K562 (cell line): ENCODE measurements around the gene BRD7. TPM values are rescaled to one million over a fixed set of nuclear protein-coding genes. Genes with fewer than 3 reads are reported as not detected.

Experiments used
- ATAC-seq: fragments of 200-7000 bp; cut with Tn5 transposase; 3 replicates; pipeline ENCODE4 v1.9.1; 2020; ENCODE audit warnings: moderate library complexity
- BruUV-seq: library from RNA; stranded (reverse); fragments of 400-500 nt; replicated peaks from 2 replicates; lab custom pipeline; 2021; lab: Mats Ljungman, UMichigan
- CTCF ChIA-PET: fragments of 300-600 bp; formaldehyde crosslinking; extraction: SDS; loops from one replicate; lab custom pipeline; 2021; ENCODE audit warnings: low intra/inter-chr PET ratio; lab: Yijun Ruan, JAX
- POLR2A ChIA-PET: fragments of 300-600, 350-650 bp; sonication (Branson Sonifier 250); formaldehyde crosslinking; extraction: SDS; loops from one replicate; lab custom pipeline; 2021; ENCODE audit warnings: antibody characterized with exemption, inconsistent platforms; lab: Yijun Ruan, JAX
- DNase-seq, 4 experiments: peaks; one replicate each; pipeline versions ENCODE4 v3.0.0 to v3.0.0-alpha.2; 2011 to 2018; ENCODE audit warnings: low spot score in 3 of 4, mixed read lengths in 3 of 4; ENCODE audit errors: extremely low read depth in 1 of 4
- FAIRE-seq: peaks from 2 replicates; lab custom pipeline; 2011; peaks lifted over from hg19 to GRCh38; lab: Jason Lieb, UNC
- H2AFZ ChIP-seq: 2 replicates; pipeline ENCODE4 v1.6.0; 2011; ENCODE audit warnings: low read depth, low read length, control low read depth, inconsistent platforms
- H3K27ac ChIP-seq: fragments of 200-600 bp; 3 replicates; pipeline ENCODE4 v1.8.0; 2011; ENCODE audit warnings: low read depth, mild to moderate bottlenecking, control low read depth, inconsistent platforms, low read length, moderate library complexity, mixed read lengths; ENCODE audit errors: extremely low read depth
- H3K27me3 ChIP-seq, 2 experiments: fragments of 300-600 bp in 1 of 2; 2 replicates in 1 of 2; 3 replicates in 1 of 2; pipeline versions ENCODE4 v1.6.0 to v1.8.0; 2011; ENCODE audit warnings: inconsistent platforms in 2 of 2, low read length in 2 of 2, mild to moderate bottlenecking in 1 of 2, mixed read lengths in 1 of 2, moderate library complexity in 1 of 2; ENCODE audit not compliant: control insufficient read depth in 2 of 2, insufficient read depth in 2 of 2
- H3K36me3 ChIP-seq: fragments of 300-600 bp; 3 replicates; pipeline ENCODE4 v1.8.0; 2011; ENCODE audit warnings: mild to moderate bottlenecking, low read length, inconsistent platforms; ENCODE audit not compliant: control insufficient read depth, insufficient read depth
- H3K4me1 ChIP-seq, 2 experiments: fragments of 200-600 bp in 1 of 2; replicated peaks in 1 of 2; 2 replicates in 1 of 2; 3 replicates in 1 of 2; pipeline versions ENCODE4 v1.5.1 to v1.8.0; 2011; ENCODE audit warnings: inconsistent platforms in 2 of 2, low read length in 2 of 2, mild to moderate bottlenecking in 1 of 2, mixed read lengths in 1 of 2, moderate library complexity in 1 of 2; ENCODE audit not compliant: control insufficient read depth in 2 of 2, insufficient read depth in 2 of 2
- H3K4me2 ChIP-seq: 2 replicates; pipeline ENCODE4 v1.6.1; 2011; ENCODE audit warnings: low read length, control low read depth, inconsistent platforms, mixed read lengths; ENCODE audit not compliant: insufficient read depth
- H3K4me3 ChIP-seq: fragments of 200-600 bp; sonication (generic), shearing (Covaris generic); 2 replicates; pipeline ENCODE4 v1.5.1; 2016; ENCODE audit warnings: control low read depth, inconsistent platforms
- H3K79me2 ChIP-seq: fragments of 200-600 bp; 3 replicates; pipeline ENCODE4 v1.8.0; 2011; ENCODE audit warnings: low read length, inconsistent platforms; ENCODE audit not compliant: control insufficient read depth, insufficient read depth
- H3K9ac ChIP-seq, 2 experiments: 2 replicates each; pipeline versions ENCODE4 v1.6.0 to v1.6.1; 2011; ENCODE audit warnings: low read depth in 2 of 2, low read length in 2 of 2, control low read depth in 1 of 2, inconsistent platforms in 1 of 2, mild to moderate bottlenecking in 1 of 2, mixed read lengths in 1 of 2; ENCODE audit not compliant: insufficient read depth in 1 of 2
- H3K9me1 ChIP-seq: one replicate; pipeline ENCODE4 v1.6.0; 2011; ENCODE audit warnings: inconsistent platforms, mild to moderate bottlenecking, low read length, moderate library complexity; ENCODE audit not compliant: control insufficient read depth, insufficient read depth
- H3K9me3 ChIP-seq: replicated peaks from 2 replicates; pipeline ENCODE4 v1.5.1; 2011; ENCODE audit warnings: low read depth, low read length, inconsistent platforms; ENCODE audit not compliant: control insufficient read depth, insufficient read depth
- H4K20me1 ChIP-seq: replicated peaks from 2 replicates; pipeline ENCODE4 v1.6.1; 2011; ENCODE audit warnings: low read length, inconsistent platforms, mixed read lengths; ENCODE audit not compliant: control insufficient read depth, insufficient read depth
- CAMTA2 ChIP-seq: fragments of 250-450 bp; sonication (Bioruptor Pico); conservative IDR thresholded peaks from 2 replicates; pipeline ENCODE4 v1.5.1; 2022
- FOSL1 ChIP-seq: fragments of 200-800 bp; sonication (Bioruptor generic); conservative IDR thresholded peaks from 2 replicates; pipeline ENCODE4 v1.6.1; 2016; ENCODE audit warnings: missing genetic modification characterization, missing compliant biosample characterization
- JUND ChIP-seq, 2 experiments: IDR thresholded peaks; 2 replicates in 1 of 2; 3 replicates in 1 of 2; pipeline ENCODE4 v1.6.1; 2011; ENCODE audit warnings: borderline replicate concordance in 2 of 2, low read depth in 2 of 2, low read length in 2 of 2, improper control_type of control experiment in 1 of 2, missing biosample characterization in 1 of 2, missing genetic modification characterization in 1 of 2, missing genetic modification reagents in 1 of 2
- PTRF ChIP-seq: fragments of 450-650 bp; IDR thresholded peaks from 2 replicates; pipeline ENCODE4 v1.6.1; 2016; ENCODE audit warnings: mild to moderate bottlenecking, missing genetic modification characterization, missing compliant biosample characterization
- ZKSCAN1 ChIP-seq: fragments of 150-350 bp; IDR thresholded peaks from 2 replicates; pipeline ENCODE4 v1.6.1; 2016; ENCODE audit warnings: low read depth, low read length
- ZNF311 ChIP-seq: fragments of 250-450 bp; sonication (Bioruptor Pico); IDR thresholded peaks from 2 replicates; pipeline ENCODE4 v1.4.0; 2020; ENCODE audit warnings: mild to moderate bottlenecking, moderate library complexity
- ZNF316 ChIP-seq: fragments of 450-650 bp; IDR thresholded peaks from 2 replicates; pipeline ENCODE4 v1.6.1; 2016
- WGBS: fragments of 100-300 bp; shearing (Covaris generic); methylation state at CpG from one replicate; pipeline ENCODE4 v1.1.6; 2016; ENCODE audit warnings: low coverage, mixed read lengths; ENCODE audit not compliant: insufficient coverage; ENCODE audit errors: missing lambda C conversion rate; 5-methylcytosine and 5-hydroxymethylcytosine counted together
- in situ Hi-C: fragments of 300-500 bp; cut with MboI; formaldehyde crosslinking; loops from 4 replicates; pipeline ENCODE4 v1.15.0; 2018; ENCODE audit warnings: inconsistent platforms, mixed read lengths
- intact Hi-C: fragments of 100-400 bp; cut with micrococcal nuclease; formaldehyde crosslinking; loops from 2 replicates; pipeline ENCODE4 v1.14.2; 2022
- polyA plus RNA-seq, 8 experiments: library from polyadenylated mRNA; depleted of rRNA in 4 of 8; stranded (reverse) in 5 of 8; unstranded in 3 of 8; fragments of >200 nt; fragmentation: Nextera tagmentation in 2 of 8; fragmentation: Illumina TruSeq in 1 of 8; extraction: Ambion mirVana in 2 of 8; extraction: Trizol in 1 of 8; gene quantifications; 2 replicates each; pipeline versions ENCODE4 v1.2.1 to v1.2.3, GENCODE V29; 2011 to 2014; ENCODE audit warnings: inconsistent platforms in 1 of 8, missing spikeins in 1 of 8
- total RNA-seq, 7 experiments: library from RNA; depleted of rRNA in 6 of 7; stranded (reverse); fragments of >200 nt in 6 of 7; fragmentation: Illumina TruSeq in 2 of 7; extraction: Trizol in 2 of 7; gene quantifications; 2 replicates each; pipeline versions ENCODE4 v1.2.1 to v1.2.3, GENCODE V29; 2011 to 2021; ENCODE audit warnings: low replicate concordance in 1 of 7
- TF ChIP-seq, protein P1 (sequence below): fragments of 450-650 bp; IDR thresholded peaks from 2 replicates; pipeline ENCODE4 v1.6.1; 2016
- TF ChIP-seq, protein P2 (sequence below): IDR thresholded peaks from 3 replicates; pipeline ENCODE4 v1.6.1; 2011; ENCODE audit warnings: borderline replicate concordance, mild to moderate bottlenecking, moderate library complexity; ENCODE audit not compliant: insufficient read length; ENCODE audit errors: extremely low read depth

Gene BRD7
- total and polyA plus RNA-seq, 9 of the 15 experiments (the other 6 are each of a cell fraction or from before 2014, with no cell fraction given): 20.6 to 101 (median 68.7) TPM

DNA sequence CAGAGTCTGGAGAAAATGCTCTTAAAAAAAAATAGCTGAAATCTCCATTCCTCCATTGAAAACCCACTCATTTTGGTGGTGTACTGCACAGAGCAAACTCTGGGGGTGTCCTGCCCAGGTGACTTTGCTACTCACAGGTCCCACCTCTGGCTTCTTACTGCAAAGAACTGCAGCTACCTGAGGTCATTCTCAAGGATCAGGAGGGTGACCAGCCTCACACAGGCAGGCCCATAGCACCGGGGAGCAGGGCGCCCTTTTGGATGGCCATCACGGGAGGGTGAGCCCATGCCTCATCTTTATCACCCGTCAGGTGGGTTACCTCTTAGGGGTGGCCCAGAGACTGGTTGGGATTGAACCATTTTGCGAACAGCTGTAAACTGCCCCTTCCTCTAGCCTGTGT, 32.6 kb upstream of the BRD7 start:
- intact Hi-C loops (no loop called here), in situ Hi-C loops (no loop called here)
- Histone ChIP-seq H3K9ac (no peak overlapping the region), H3K9me1 (peaks cover 2% of the 10 kb centered on the region), H3K27ac (no peak overlapping the region), H3K27me3 (peaks cover 3 to 29% of the 10 kb centered on the region in 2 experiments; a peak in 4 of 5 replicates), H3K79me2 (no peaks in the 10 kb centered on the region), H2AFZ (no peak overlapping the region), H3K4me1 (0 out of 5 replicates have a peak, but pooled peaks cover 0 to 3% of the 10 kb centered on the region in 2 experiments), H3K4me2 (no peak overlapping the region), H4K20me1 (no peaks in the 10 kb centered on the region), H3K9me3 (no peaks in the 10 kb centered on the region), H3K36me3 (no peaks in the 10 kb centered on the region), H3K4me3 (no peak overlapping the region)
- no peak for DNase-seq
- no TSS peak for BruUV-seq
- TF ChIP-seq ZNF311 (CRISPR knock-in tag): no peak
- TF ChIP-seq ZNF316: no peak
- no peak for TF ChIP-seq ZKSCAN1
- ChIA-PET POLR2A (interaction anchor here (1.8 kb wide), 1 partner anchor 15 kb away, joined by 7 read pairs; no protein-coding TSS in a partner anchor), CTCF (no interaction called here)
- ATAC-seq: no peak
- WGBS: 24% methylated on average over 5 of the region's 5 CpGs
- FAIRE-seq: no peak

DNA sequence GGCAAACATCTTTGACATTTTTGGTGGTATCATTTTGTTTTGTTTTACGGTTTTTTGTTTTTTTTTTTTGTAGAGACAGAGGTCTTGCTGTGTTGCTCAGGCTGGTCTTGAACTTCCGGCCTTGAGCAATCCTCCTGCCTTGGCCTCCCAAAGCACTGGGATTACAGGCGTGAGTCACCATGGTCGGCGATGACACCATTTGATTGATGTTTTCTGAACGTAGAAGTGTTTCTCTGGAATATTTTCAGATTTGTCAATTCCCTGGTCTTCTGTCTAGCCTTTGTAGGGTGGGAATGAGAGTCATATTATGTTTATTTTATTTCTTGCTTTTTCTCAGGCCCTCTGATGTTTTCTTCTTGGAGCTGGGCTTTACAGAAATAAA, 32.2 kb upstream of the BRD7 start:
- POLR2A ChIA-PET: interaction anchor here (1.2 to 1.8 kb wide), 2 partner anchors 14 to 16 kb away, joined by 3 to 7 read pairs; no protein-coding TSS in a partner anchor
- Histone ChIP-seq H3K27ac (no peak overlapping the region), H3K9me1 (peaks cover 2% of the 10 kb centered on the region), H3K4me3 (no peak overlapping the region), H3K4me2 (no peak overlapping the region), H3K9ac (no peak overlapping the region), H4K20me1 (no peaks in the 10 kb centered on the region), H3K9me3 (no peaks in the 10 kb centered on the region), H3K27me3 (peaks cover 3 to 29% of the 10 kb centered on the region in 2 experiments; a peak in 4 of 5 replicates), H3K79me2 (no peaks in the 10 kb centered on the region), H3K36me3 (no peaks in the 10 kb centered on the region), H2AFZ (no peak overlapping the region), H3K4me1 (peaks cover 3 to 4% of the 10 kb centered on the region in 2 experiments; a peak in 3 of 5 replicates)
- FAIRE-seq (no peak), DNase-seq (no peak), ATAC-seq (no peak)
- CTCF ChIA-PET: no interaction called here
- BruUV-seq: no TSS peak
- in situ Hi-C loops (no loop called here), intact Hi-C loops (no loop called here)
- 18% methylated on average over 6 of the region's 6 CpGs for WGBS
- TF ChIP-seq FOSL1 (peak; percentile 31; the same call in 1 of the 2 replicates), JUND (IDR thresholded peaks at IDR 0.05; ENCODE audit: borderline replicate concordance, low read depth, low read length) (peak; percentile 46; the same call in 1 of the 2 replicates), JUND (tag; IDR thresholded peaks at IDR 0.05; ENCODE audit: borderline replicate concordance, low read depth, low read length) (no peak; the same call in 1 of the 3 replicates), CAMTA2 (no peak), PTRF (tag) (no peak)
- TF ChIP-seq, protein P1, sequence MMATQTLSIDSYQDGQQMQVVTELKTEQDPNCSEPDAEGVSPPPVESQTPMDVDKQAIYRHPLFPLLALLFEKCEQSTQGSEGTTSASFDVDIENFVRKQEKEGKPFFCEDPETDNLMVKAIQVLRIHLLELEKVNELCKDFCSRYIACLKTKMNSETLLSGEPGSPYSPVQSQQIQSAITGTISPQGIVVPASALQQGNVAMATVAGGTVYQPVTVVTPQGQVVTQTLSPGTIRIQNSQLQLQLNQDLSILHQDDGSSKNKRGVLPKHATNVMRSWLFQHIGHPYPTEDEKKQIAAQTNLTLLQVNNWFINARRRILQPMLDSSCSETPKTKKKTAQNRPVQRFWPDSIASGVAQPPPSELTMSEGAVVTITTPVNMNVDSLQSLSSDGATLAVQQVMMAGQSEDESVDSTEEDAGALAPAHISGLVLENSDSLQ: peak; percentile 64
- TF ChIP-seq, protein P2, sequence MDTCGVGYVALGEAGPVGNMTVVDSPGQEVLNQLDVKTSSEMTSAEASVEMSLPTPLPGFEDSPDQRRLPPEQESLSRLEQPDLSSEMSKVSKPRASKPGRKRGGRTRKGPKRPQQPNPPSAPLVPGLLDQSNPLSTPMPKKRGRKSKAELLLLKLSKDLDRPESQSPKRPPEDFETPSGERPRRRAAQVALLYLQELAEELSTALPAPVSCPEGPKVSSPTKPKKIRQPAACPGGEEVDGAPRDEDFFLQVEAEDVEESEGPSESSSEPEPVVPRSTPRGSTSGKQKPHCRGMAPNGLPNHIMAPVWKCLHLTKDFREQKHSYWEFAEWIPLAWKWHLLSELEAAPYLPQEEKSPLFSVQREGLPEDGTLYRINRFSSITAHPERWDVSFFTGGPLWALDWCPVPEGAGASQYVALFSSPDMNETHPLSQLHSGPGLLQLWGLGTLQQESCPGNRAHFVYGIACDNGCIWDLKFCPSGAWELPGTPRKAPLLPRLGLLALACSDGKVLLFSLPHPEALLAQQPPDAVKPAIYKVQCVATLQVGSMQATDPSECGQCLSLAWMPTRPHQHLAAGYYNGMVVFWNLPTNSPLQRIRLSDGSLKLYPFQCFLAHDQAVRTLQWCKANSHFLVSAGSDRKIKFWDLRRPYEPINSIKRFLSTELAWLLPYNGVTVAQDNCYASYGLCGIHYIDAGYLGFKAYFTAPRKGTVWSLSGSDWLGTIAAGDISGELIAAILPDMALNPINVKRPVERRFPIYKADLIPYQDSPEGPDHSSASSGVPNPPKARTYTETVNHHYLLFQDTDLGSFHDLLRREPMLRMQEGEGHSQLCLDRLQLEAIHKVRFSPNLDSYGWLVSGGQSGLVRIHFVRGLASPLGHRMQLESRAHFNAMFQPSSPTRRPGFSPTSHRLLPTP: no peak
